Measurements from ENCODE around the gene WDR59. TPM values are rescaled to one million over a fixed set of nuclear protein-coding genes. Genes with fewer than 3 reads are reported as not detected.

The WDR59 gene
- total and polyA plus RNA-seq, 2 of the 4 experiments (the other 2 are of a cell fraction): 29.4 to 44.6 TPM

DNA sequence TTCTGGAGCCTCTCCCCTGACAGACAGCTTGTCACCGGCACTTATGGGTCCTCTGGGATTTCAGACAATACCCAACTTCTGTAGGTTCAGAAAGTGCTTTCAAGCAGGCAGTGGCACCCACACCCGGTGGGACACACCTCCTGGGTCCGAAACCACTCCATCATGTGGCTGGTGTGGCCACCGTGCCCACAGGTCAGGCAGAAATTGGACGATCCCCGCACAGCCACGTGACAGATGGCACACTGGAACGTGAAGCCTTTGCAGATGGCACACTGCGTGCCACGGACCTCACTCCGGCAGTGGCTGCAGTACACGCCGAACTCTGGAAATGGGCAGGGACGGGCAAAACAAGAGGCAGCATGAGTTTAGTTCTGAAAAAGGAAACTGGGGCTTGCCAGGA, 110.8 kb downstream of the WDR59 start:
- dilution Hi-C loops (cut with HindIII; ENCODE audit: low sequenced_read_pairs, unreplicated experiment): no loop called here
- no TSS peak for BruUV-seq (replicated peaks)
- intact Hi-C loops (cut with micrococcal nuclease): no loop called here
- Histone ChIP-seq H3K14ac (replicated peaks; ENCODE audit: low read depth, low read length) (no peak overlapping the region), H3K79me1 (ENCODE audit: low read depth in 1 of 2, low read length in 2 of 2) (no peaks in the 10 kb centered on the region; a peak in 1 of 4 replicates), H3K36me3 (ENCODE audit: control insufficient read depth, insufficient read depth, low read length) (peaks cover 15% of the 10 kb centered on the region), H3K9me3 (ENCODE audit: control insufficient read depth, insufficient read depth, low read length) (no peaks in the 10 kb centered on the region), H3K4me2 (ENCODE audit: low read depth, low read length) (no peak overlapping the region), H2AK9ac (replicated peaks; ENCODE audit: low read depth, low read length, poor library complexity) (no peak overlapping the region), H2BK15ac (ENCODE audit: low read depth, low read length) (no peak overlapping the region), H3K23ac (ENCODE audit: low read depth, low read length) (no peak overlapping the region), H2BK120ac (ENCODE audit: low read depth, low read length) (no peak overlapping the region), H3K9me1 (ENCODE audit: insufficient read depth, low read length) (peaks cover 3% of the 10 kb centered on the region; the same call in 1 of the 2 replicates), H3K56ac (ENCODE audit: extremely low read depth, insufficient read depth, low read length) (no peak overlapping the region), H3K4me3 (ENCODE audit: insufficient read depth, low read depth, low read length) (no peak overlapping the region), H3K4ac (ENCODE audit: low read depth, low read length) (no peak overlapping the region), H4K8ac (ENCODE audit: low read depth in 2 of 2, low read length in 2 of 2) (no peak overlapping the region), H3K27me3 (ENCODE audit: control insufficient read depth, insufficient read depth, low read length) (no peaks in the 10 kb centered on the region), H4K91ac (ENCODE audit: insufficient read depth, low read depth, low read length) (no peak overlapping the region), H2AK5ac (ENCODE audit: low read depth, low read length) (no peak overlapping the region), H2BK20ac (ENCODE audit: low read depth, low read length) (no peak overlapping the region), H3K27ac (ENCODE audit: insufficient read depth, low read length) (no peak overlapping the region), H4K20me1 (ENCODE audit: insufficient read depth, low read length) (no peaks in the 10 kb centered on the region), H3K18ac (ENCODE audit: low read depth, low read length) (no peak overlapping the region), H4K5ac (ENCODE audit: low read depth, low read length) (no peak overlapping the region), H2AFZ (replicated peaks; ENCODE audit: low read length, poor library complexity) (no peak overlapping the region), H3K9ac (ENCODE audit: low read depth, low read length) (no peak overlapping the region), H2BK5ac (ENCODE audit: low read depth, low read length, poor library complexity, severe bottlenecking) (no peak overlapping the region), H3K4me1 (ENCODE audit: control insufficient read depth, insufficient read depth, low read length) (no peaks in the 10 kb centered on the region)
- CTCF ChIA-PET: interaction anchor here (1.8 kb wide), 1 partner anchor 12 kb away, joined by 9 read pairs; no protein-coding TSS in a partner anchor
- DNase-seq (no peak), ATAC-seq (ENCODE audit: low read depth) (no peak)
- TF ChIP-seq, protein P1, sequence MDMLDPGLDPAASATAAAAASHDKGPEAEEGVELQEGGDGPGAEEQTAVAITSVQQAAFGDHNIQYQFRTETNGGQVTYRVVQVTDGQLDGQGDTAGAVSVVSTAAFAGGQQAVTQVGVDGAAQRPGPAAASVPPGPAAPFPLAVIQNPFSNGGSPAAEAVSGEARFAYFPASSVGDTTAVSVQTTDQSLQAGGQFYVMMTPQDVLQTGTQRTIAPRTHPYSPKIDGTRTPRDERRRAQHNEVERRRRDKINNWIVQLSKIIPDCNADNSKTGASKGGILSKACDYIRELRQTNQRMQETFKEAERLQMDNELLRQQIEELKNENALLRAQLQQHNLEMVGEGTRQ (IDR thresholded peaks at IDR 0.05; ENCODE audit: low read depth, low read length): no peak
- TF ChIP-seq RFX5 (IDR thresholded peaks at IDR 0.05; ENCODE audit: low read depth, low read length) (no peak), RCOR1 (IDR thresholded peaks at IDR 0.05; ENCODE audit: insufficient replicate concordance, low read length) (no peak), CEBPB (IDR thresholded peaks at IDR 0.05; ENCODE audit: low read depth, low read length) (no peak), CTCF (conservative IDR thresholded peaks at IDR 0.05; ENCODE audit: low read depth, low read length) (no peak), MXI1 (IDR thresholded peaks at IDR 0.05; ENCODE audit: borderline replicate concordance, low read depth, low read length) (no peak), FOS (IDR thresholded peaks at IDR 0.05; ENCODE audit: low read depth, low read length) (no peak)
- in situ Hi-C loops (cut with MboI; ENCODE audit: low sequenced_read_pairs): no loop called here
- WGBS, 2 experiments (ENCODE audit: extremely low coverage in 2 of 2, insufficient read length in 1 of 2): 92% methylated on average over 10 of the region's 14 CpGs; no CpG with 5 or more reads in 1 of the 2 experiments
- POLR2A ChIA-PET (ENCODE audit: unreplicated experiment): no interaction called here

All from IMR-90 (cell line).